Fibroblast of skin of back (primary cell): Measurements from ENCODE around the gene SCAF1.

Experiments
- DNase-seq: peaks from one replicate; pipeline ENCODE4 v3.0.0-alpha.2; 2013

Gene SCAF1

GRCh38 chr19:49687566-49688316 is 45.7 kb downstream of the SCAF1 start:
- peak; percentile 39 for DNase-seq

DNA sequence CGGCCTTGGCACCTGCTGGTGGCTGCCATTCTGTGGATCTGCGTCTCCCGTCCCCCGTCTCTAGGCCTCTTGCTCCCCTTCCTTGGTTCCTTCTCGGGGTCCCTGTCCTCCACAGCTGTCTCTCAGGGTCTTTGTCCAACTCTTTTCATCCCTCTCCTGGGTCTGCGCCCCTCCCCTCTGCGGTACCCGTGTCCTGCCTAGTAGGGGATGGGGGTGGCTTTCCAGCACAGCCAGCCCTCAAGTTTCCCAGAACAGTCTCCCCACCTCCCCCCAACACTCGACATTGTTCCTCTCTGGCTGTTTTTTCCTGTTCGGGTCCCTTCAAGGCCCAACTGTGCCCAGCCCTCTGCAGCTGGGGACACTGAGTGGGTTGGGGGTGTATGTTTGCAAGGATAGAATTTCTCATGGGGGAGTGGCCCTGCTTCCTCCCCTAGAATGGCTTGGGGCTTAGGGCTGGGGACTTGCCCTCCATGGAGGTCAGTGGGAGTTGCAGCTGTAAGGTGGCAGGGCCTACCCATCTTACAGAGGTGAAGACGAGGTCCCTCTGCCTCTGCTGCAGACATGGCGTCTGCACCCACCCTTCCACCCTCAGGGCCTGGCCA is 46.6 kb downstream of the SCAF1 start:
- no peak for DNase-seq

DNA sequence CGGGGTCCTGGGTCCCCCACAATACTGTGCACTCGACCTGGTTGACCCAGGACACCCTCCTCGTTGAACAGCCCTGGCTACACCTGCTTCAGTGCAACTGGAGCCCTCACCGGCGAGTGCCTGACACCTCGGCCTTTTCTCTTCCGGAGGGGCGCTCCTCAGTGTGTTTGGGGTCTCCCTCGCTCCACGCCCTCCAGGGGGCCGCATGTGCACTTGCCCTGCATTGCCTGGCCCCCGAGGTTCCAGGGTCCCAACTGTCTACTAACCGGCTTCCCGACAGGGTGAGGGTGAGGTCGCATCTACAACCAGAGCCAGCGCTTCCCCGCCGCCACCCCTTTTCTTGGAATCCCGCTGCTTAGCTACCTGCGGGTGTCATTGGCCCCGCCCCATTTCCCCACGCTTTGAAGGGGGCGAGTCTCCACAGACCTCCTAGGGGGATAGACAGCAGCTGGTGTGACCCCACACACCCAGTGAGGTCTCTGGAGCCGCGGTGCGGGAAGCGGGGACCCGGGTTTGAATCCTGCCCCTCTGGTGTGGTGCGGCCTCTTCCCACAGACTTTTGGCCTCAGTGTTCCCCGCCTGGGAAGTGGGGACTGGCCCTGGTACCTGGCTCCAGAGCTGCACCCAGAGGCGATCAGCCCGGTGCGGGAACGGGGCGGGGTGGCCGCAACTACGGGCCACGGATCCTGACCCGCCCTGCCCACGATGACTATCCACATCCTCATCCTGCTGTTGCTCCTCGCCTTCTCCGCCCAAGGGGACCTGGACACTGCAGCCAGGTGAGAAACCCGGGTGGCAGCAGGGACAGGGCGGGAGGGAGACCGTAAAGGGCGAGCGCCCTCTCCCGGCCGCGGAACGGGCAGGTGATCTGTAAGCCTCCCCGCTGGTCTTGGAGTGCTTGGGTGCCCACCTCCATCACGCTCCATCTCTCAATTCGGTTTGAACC is 47.4 kb downstream of the SCAF1 start, which contains the start of gene ADM5:
Gene ADM5 (plus strand): TSS at position 462 of the 946 bp plus-strand sequence. CDS start 244 bp downstream, at position 706.
- no peak for DNase-seq

GRCh38 chr19:49690079-49690655 is 48.2 kb downstream of the SCAF1 start:
- DNase-seq, result no peak

DNA sequence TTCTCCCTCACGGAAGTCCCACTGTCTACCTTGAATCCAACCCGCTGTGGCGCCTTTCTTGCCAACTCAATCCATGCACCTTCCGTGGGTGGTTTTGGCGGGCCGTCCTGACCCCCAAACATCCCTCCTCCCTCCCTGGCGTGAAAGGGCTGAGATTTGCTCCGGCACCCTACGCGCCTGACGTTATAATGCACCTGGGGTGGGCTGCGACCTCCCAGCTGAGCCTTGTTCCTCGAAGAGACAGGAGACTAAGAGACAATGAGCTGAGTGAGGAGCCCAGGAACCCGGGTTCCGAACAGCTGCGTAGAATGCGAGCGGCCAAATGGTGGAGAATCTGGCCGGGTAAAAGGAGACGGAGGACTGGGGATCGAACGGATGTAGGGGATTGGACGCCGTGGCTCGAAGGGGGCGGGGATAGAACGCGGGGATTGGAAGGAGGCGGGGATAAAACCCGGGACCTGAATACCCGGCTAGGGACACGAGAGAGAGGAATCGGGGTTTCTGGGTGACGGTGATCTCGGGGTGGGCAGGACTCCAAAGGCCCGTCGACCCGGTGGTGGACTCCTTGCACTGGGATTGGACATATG is 48.7 kb downstream of the SCAF1 start, which contains the start of gene CPT1C:
Gene CPT1C (plus strand): TSS at position 461 of the 587 bp plus-strand sequence. CDS start 1,137 bp downstream, outside the sequence.
- DNase-seq, result peak; percentile 83

GRCh38 chr19:49691243-49692146 is 49.5 kb downstream of the SCAF1 start:
- peak; percentile 81 for DNase-seq

DNA sequence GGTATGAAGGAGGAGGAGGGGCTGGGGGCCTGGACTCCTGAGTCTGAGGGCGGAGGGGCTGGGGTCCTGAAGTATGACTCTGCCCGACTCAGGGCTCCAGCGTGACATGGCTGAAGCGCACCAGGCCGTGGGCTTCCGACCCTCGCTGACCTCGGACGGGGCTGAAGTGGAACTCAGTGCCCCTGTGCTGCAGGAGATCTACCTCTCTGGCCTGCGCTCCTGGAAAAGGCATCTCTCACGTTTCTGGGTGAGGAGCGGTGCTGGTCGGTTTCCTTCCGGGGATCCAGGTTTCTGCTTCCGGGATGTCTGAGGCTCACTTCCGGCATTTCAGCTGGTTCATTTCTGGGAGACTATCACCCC is 50.1 kb downstream of the SCAF1 start:
- DNase-seq, result no peak

- DNase-seq, result no peak
These were observed 54.1 kb downstream of the SCAF1 start for GRCh38 chr19:49696115-49696514.

DNA sequence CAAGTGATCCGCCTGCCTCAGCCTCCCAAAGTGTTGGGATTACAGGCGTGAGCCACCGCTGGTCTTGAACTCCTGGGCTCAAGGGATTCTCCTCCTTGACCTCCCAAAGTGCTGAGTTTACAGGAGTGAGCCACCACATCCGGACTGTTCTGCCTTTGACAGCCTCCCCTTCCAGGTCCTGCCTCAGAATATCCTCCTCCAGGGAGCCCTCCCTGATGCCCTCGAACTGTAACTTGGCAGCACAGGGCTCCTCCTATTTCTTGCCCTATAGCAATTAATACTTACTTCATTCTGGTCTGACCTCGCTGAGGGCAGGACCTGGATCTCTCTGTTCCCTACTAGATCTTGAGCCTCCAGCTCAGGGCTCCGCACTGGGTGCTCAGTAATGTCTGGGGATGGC is 54.9 kb downstream of the SCAF1 start:
- DNase-seq, result no peak

GRCh38 chr19:49699364-49699763 is 57.4 kb downstream of the SCAF1 start:
- DNase-seq, result no peak

- DNase-seq, result no peak
These were observed 58.6 kb downstream of the SCAF1 start for GRCh38 chr19:49700563-49700962.

- DNase-seq, result no peak
These were observed 59.3 kb downstream of the SCAF1 start for GRCh38 chr19:49701271-49701786.

GRCh38 chr19:49704888-49705642 is 63.1 kb downstream of the SCAF1 start:
- no peak for DNase-seq

DNA sequence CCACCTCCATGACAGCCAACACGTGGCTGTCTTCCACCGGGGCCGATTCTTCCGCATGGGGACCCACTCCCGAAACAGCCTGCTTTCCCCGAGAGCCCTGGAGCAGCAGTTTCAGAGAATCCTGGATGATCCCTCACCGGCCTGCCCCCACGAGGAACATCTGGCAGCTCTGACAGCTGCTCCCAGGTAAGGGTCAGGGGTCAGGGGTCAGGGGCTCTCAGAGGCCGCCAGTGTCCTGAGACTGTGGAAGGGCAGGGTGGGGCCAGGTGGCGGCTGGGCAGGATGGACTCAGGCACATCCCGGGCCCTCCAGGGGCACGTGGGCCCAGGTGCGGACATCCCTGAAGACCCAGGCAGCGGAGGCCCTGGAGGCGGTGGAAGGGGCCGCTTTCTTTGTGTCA is 63.9 kb downstream of the SCAF1 start:
- no peak for DNase-seq
